Endothelial cell of umbilical vein (primary cell): ENCODE results near the gene SOD3. TPM values are rescaled to one million over a fixed set of nuclear protein-coding genes. Genes with fewer than 3 reads are reported as not detected.

Source experiments
- BruUV-seq: library from RNA; stranded (reverse); fragments of 400-500 nt; replicated peaks from 2 replicates; lab custom pipeline; 2021; lab: Mats Ljungman, UMichigan
- CTCF ChIA-PET: fragments of 300-600, 350-600 bp; sonication (Branson Sonifier 250); formaldehyde crosslinking; loops from one replicate; lab custom pipeline; 2021; ENCODE audit warnings: antibody characterized with exemption, inconsistent platforms; lab: Charles Lee
- POLR2A ChIA-PET: fragments of 300-600, 350-600 bp; sonication (Branson Sonifier 250); formaldehyde crosslinking; loops from one replicate; lab custom pipeline; 2021; ENCODE audit warnings: antibody characterized with exemption, inconsistent platforms; lab: Charles Lee
- DNase-seq: peaks from one replicate; pipeline ENCODE4 v3.0.0-alpha.2; 2011; ENCODE audit warnings: low read depth, low spot score
- FAIRE-seq: peaks from 2 replicates; lab custom pipeline; 2011; peaks lifted over from hg19 to GRCh38; lab: Jason Lieb, UNC
- H2AFZ ChIP-seq: 2 replicates; pipeline ENCODE4 v1.6.0; 2012; ENCODE audit warnings: low read depth, low read length, control low read depth, inconsistent platforms
- H3K27ac ChIP-seq: 2 replicates; pipeline ENCODE4 v1.5.1; 2011; ENCODE audit warnings: low read depth, mild to moderate bottlenecking, control low read depth, low read length, moderate library complexity; ENCODE audit not compliant: insufficient read depth
- H3K27me3 ChIP-seq, 2 experiments: 2 replicates each; pipeline versions ENCODE4 v1.6.0 to v1.6.1; 2011; ENCODE audit warnings: low read length in 2 of 2, mixed read lengths in 1 of 2; ENCODE audit not compliant: control insufficient read depth in 2 of 2, insufficient read depth in 2 of 2
- H3K36me3 ChIP-seq, 2 experiments: 2 replicates in 1 of 2; 3 replicates in 1 of 2; pipeline ENCODE4 v1.5.1; 2011; ENCODE audit warnings: low read length in 2 of 2, mild to moderate bottlenecking in 1 of 2, moderate library complexity in 1 of 2; ENCODE audit not compliant: control insufficient read depth in 2 of 2, insufficient read depth in 2 of 2; ENCODE audit errors: extremely low read depth in 1 of 2
- H3K4me1 ChIP-seq: 3 replicates; pipeline ENCODE4 v1.5.1; 2011; ENCODE audit warnings: mild to moderate bottlenecking, low read length; ENCODE audit not compliant: control insufficient read depth, insufficient read depth; ENCODE audit errors: extremely low read depth
- H3K4me2 ChIP-seq: 2 replicates; pipeline ENCODE4 v1.6.1; 2011; ENCODE audit warnings: low read length, control low read depth, mixed read lengths; ENCODE audit not compliant: insufficient read depth
- H3K4me3 ChIP-seq, 3 experiments: fragments of 200-600 bp in 1 of 3; sonication (generic), shearing (Covaris generic) in 1 of 3; replicated peaks in 1 of 3; 2 replicates each; pipeline ENCODE4 v1.5.1; 2011 to 2016; ENCODE audit warnings: control low read depth in 3 of 3, low read length in 3 of 3, mild to moderate bottlenecking in 2 of 3, inconsistent platforms in 1 of 3, low read depth in 1 of 3, moderate library complexity in 1 of 3; ENCODE audit not compliant: insufficient read depth in 1 of 3
- H3K79me2 ChIP-seq: 2 replicates; pipeline ENCODE4 v1.6.0; 2012; ENCODE audit warnings: low read length, inconsistent platforms; ENCODE audit not compliant: control insufficient read depth, insufficient read depth
- H3K9ac ChIP-seq: replicated peaks from 2 replicates; pipeline ENCODE3; 2011; ENCODE audit warnings: low read length, control low read depth; ENCODE audit not compliant: insufficient read depth; ENCODE audit errors: extremely low read depth
- H3K9me1 ChIP-seq: replicated peaks from 3 replicates; pipeline ENCODE4 v1.6.0; 2011; ENCODE audit warnings: mild to moderate bottlenecking, low read length; ENCODE audit not compliant: control insufficient read depth, insufficient read depth; ENCODE audit errors: extremely low read depth
- H3K9me3 ChIP-seq: replicated peaks from 2 replicates; pipeline ENCODE4 v1.5.1; 2012; ENCODE audit warnings: low read length, inconsistent platforms; ENCODE audit not compliant: control insufficient read depth, insufficient read depth
- H4K20me1 ChIP-seq: replicated peaks from 2 replicates; pipeline ENCODE3; 2011; ENCODE audit warnings: mild to moderate bottlenecking, low read length; ENCODE audit not compliant: control insufficient read depth, insufficient read depth; ENCODE audit errors: extremely low read depth
- CTCF ChIP-seq, 2 donors: IDR thresholded peaks; 1 replicate in 1 of 2; 2 replicates in 1 of 2; pipeline ENCODE4 v1.5.1; 2011; ENCODE audit warnings: low read length in 2 of 2, mild to moderate bottlenecking in 2 of 2, moderate library complexity in 2 of 2, control low read depth in 1 of 2, inconsistent platforms in 1 of 2, low read depth in 1 of 2; ENCODE audit not compliant: insufficient read depth in 1 of 2; ENCODE audit errors: extremely low read depth in 1 of 2
- EZH2 ChIP-seq: IDR thresholded peaks from 2 replicates; pipeline ENCODE4 v1.6.1; 2012; ENCODE audit warnings: borderline replicate concordance, low read depth, mild to moderate bottlenecking, moderate library complexity, low read length, inconsistent platforms; ENCODE audit not compliant: severe bottlenecking
- FOS ChIP-seq: IDR thresholded peaks from 2 replicates; pipeline ENCODE4 v1.6.1; 2011; ENCODE audit warnings: mild to moderate bottlenecking, low read length, moderate library complexity, borderline replicate concordance; ENCODE audit not compliant: insufficient read depth
- GATA2 ChIP-seq: IDR thresholded peaks from 2 replicates; pipeline ENCODE4 v1.7.0; 2011; ENCODE audit warnings: low read depth, mild to moderate bottlenecking, moderate library complexity, mixed read lengths, low read length; ENCODE audit not compliant: insufficient read length, insufficient read depth
- JUN ChIP-seq: IDR thresholded peaks from 2 replicates; pipeline ENCODE4 v1.6.1; 2011; ENCODE audit warnings: borderline replicate concordance, low read depth; ENCODE audit not compliant: insufficient read length, insufficient read depth
- MAX ChIP-seq: IDR thresholded peaks from 2 replicates; pipeline ENCODE4 v1.6.1; 2011; ENCODE audit not compliant: insufficient read depth, insufficient read length
- MYC ChIP-seq: IDR thresholded peaks from one replicate; pipeline ENCODE4 v1.6.1; 2011; ENCODE audit warnings: mild to moderate bottlenecking, low read depth, low read length
- POLR2A ChIP-seq: IDR thresholded peaks from 2 replicates; pipeline ENCODE4 v1.6.1; 2012; ENCODE audit warnings: low read depth, mild to moderate bottlenecking, control low read depth, low read length
- POLR2AphosphoS5 ChIP-seq: IDR thresholded peaks from 2 replicates; pipeline ENCODE4 v1.6.1; 2012; ENCODE audit warnings: low read depth, mild to moderate bottlenecking, control low read depth, low read length, moderate library complexity; ENCODE audit not compliant: insufficient read depth
- dilution Hi-C: fragments of 300-500 bp; cut with MboI; formaldehyde crosslinking; loops from one replicate; pipeline ENCODE4 v1.15.0; 2019; ENCODE audit warnings: low sequenced_read_pairs; ENCODE audit not compliant: extremely low pct_ligation_motif_present
- intact Hi-C: fragments of 100-400 bp; cut with micrococcal nuclease; formaldehyde crosslinking; loops from one replicate; pipeline ENCODE4 v1.10.0; 2022
- polyA plus RNA-seq, 4 experiments: library from polyadenylated mRNA; depleted of rRNA in 3 of 4; stranded (reverse) in 3 of 4; unstranded in 1 of 4; fragments of >200 nt; gene quantifications; 2 replicates each; pipeline versions ENCODE4 v1.2.1 to v1.2.3, GENCODE V29; 2011 to 2012; ENCODE audit warnings: missing spikeins in 1 of 4
- total RNA-seq: library from RNA; stranded (reverse); gene quantifications from 2 replicates; pipeline ENCODE4 v1.2.3, GENCODE V29; 2021

Gene SOD3
- total and polyA plus RNA-seq, 2 donors (not counting 3 experiments of a cell fraction or from before 2014, with no cell fraction given): not detected

- H3K4me3 ChIP-seq: no peak overlapping the region
- H3K36me3 ChIP-seq: no peaks in the 10 kb centered on the region
- no peaks in the 10 kb centered on the region for H3K79me2 ChIP-seq
- dilution Hi-C loops: no loop called here
- no peaks in the 10 kb centered on the region for H3K9me1 ChIP-seq
- H3K4me1 ChIP-seq: no peaks in the 10 kb centered on the region
- H3K9ac ChIP-seq: no peak overlapping the region
- FAIRE-seq: no peak
- no peaks in the 10 kb centered on the region for H3K9me3 ChIP-seq
- H3K27ac ChIP-seq: no peak overlapping the region
- no peaks in the 10 kb centered on the region for H4K20me1 ChIP-seq
- no peak overlapping the region for H2AFZ ChIP-seq
- CTCF ChIA-PET: no interaction called here
- intact Hi-C loops: no loop called here
- H3K4me2 ChIP-seq: no peak overlapping the region
- BruUV-seq: no TSS peak
- H3K27me3 ChIP-seq: no peaks in the 10 kb centered on the region
- no peak for DNase-seq
- POLR2A ChIA-PET: no interaction called here
- TF ChIP-seq MYC (no peak), EZH2 (no peak), JUN (no peak), POLR2AphosphoS5 (no peak), FOS (no peak), MAX (no peak), CTCF (IDR thresholded peaks at IDR 0.05; ENCODE audit: extremely low read depth in 1 of 2, insufficient read depth in 1 of 2, low read depth in 1 of 2, low read length in 2 of 2) (no peak), GATA2 (no peak), POLR2A (no peak)
These were observed 23.2 kb upstream of the SOD3 start for GRCh38 chr4:24772061-24772705.
